Right lobe of liver (tissue), 4 donors: ENCODE results near the gene RNF44.

Experiments used
- POLR2A ChIP-seq: fragments of 450-650 bp; IDR thresholded peaks from one replicate; pipeline ENCODE4 v1.6.1; 2017; ENCODE audit warnings: antibody characterized with exemption, mild to moderate bottlenecking
- TF ChIP-seq, protein P1 (sequence below), 4 donors: fragments of 200-600 bp in 3 of 4; fragments of 450-650 bp in 1 of 4; IDR thresholded peaks; one replicate each; pipeline versions ENCODE4 v1.5.1 to v1.8.0; 2016 to 2022; ENCODE audit warnings: antibody characterized with exemption in 4 of 4, mild to moderate bottlenecking in 2 of 4
- donor health status: DM: no; HTN: no; CAD: no.
- donor health status: DM: no; HTN: no; CAD: no.
- donor health status: DM: no; HTN: yes; CAD: no.

DNA sequence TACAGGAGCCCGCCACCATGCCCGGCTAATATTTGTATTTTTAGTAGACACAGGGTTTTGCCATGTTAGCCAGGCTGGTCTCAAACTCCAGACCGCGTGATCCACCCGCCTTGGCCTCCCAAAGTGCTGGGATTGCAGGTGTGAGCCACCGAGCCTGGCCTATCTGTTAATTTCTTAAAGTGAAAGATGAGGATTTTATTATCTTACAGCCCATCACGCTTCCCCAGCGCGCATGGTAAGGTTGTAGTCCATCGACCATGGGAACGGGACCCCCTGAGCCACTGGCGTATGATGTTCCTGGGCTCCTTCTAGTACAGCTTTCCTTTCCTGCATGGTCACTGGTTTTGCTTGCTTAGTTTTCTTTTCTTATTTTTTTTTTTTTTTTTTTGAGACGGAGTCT lies 20.6 kb upstream of the RNF44 start:
- TF ChIP-seq POLR2A: no peak
- TF ChIP-seq, protein P1, sequence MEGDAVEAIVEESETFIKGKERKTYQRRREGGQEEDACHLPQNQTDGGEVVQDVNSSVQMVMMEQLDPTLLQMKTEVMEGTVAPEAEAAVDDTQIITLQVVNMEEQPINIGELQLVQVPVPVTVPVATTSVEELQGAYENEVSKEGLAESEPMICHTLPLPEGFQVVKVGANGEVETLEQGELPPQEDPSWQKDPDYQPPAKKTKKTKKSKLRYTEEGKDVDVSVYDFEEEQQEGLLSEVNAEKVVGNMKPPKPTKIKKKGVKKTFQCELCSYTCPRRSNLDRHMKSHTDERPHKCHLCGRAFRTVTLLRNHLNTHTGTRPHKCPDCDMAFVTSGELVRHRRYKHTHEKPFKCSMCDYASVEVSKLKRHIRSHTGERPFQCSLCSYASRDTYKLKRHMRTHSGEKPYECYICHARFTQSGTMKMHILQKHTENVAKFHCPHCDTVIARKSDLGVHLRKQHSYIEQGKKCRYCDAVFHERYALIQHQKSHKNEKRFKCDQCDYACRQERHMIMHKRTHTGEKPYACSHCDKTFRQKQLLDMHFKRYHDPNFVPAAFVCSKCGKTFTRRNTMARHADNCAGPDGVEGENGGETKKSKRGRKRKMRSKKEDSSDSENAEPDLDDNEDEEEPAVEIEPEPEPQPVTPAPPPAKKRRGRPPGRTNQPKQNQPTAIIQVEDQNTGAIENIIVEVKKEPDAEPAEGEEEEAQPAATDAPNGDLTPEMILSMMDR (IDR thresholded peaks at IDR 0.05): no peak
